Activated CD4-positive, alpha-beta T cell treated with anti-CD3 and anti-CD28 coated beads for 24 hours (primary cell): ENCODE results near the gene C10orf71.

Experiments
- DNase-seq, 2 donors: peaks; one replicate each; pipeline ENCODE4 v3.0.0-alpha.2; 2020; ENCODE audit warnings: low read depth in 2 of 2

Gene C10orf71

DNA sequence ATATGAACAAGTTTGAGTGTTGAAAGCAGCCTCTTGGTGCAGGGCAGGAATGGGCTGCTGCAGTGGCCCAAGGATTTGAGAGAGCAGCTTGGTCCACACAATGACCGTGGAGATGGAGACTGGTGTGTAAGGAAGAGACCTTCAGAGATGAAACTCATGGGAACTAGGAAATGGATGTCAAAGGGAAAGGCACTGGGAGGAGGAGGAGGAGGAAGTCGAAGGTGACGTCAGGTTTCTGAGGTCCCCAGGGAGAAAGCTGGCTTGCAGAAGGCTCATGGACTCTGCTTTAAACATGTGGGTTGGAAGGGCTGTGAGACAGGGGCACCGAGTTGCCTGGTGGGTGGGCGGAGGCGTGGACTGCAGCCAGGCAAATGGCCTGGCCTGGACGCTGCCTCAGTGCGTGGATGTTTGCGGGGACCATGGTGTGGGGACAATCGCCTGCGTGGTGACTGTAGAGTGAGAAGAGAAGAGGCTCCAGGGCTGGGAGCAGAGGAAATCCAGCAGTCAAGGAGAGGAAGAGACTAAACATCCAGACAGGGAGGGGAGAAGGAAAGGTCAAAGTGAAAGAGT is 14.6 kb downstream of the C10orf71 start:
- no peak for DNase-seq

DNA sequence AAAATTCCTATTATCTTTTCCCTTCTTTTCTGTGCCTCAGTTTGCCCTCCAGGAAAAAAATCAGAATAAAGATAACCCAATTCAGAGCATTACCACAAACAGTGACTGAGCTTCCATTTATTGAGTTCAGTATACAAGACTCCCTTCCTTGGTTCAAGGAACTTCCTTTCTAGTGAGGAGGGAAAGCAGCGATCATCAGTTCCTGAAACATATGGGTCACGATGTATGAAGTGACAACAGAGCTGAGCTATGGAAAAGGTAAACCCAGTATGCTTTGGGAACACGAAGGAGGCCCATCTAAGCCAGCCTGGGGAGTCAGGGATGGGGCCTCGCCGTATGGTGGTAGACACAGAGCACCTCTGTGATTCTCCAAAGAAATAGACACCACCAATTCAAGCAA is 15.8 kb downstream of the C10orf71 start:
- DNase-seq, result no peak

- DNase-seq, result no peak
These were observed 19.1 kb downstream of the C10orf71 start for GRCh38 chr10:49318028-49318427.

- DNase-seq, result no peak
These were observed 19.8 kb downstream of the C10orf71 start for GRCh38 chr10:49318755-49319154.

GRCh38 chr10:49319206-49319605 is 20.2 kb downstream of the C10orf71 start:
- DNase-seq, result no peak

- DNase-seq, result no peak
These were observed 21.2 kb downstream of the C10orf71 start for GRCh38 chr10:49320191-49320590.

DNA sequence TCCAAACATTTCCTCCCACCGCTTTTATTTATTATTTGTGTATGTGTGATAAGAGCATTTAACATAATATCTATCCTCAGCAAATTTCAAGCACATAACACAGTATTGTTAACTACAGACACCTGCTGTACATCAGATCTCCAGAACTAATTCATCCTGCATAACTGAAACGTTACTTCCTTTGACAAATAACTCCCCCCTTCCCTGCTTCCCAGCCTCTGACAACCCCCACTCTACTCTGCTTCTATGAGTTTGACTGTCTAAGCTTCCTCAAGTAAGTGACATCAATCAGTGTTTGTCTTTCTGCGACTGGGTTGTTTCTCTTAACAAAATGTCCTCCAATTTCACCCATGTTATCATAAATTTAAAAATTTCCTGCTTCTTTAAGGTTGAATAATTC is 22.1 kb downstream of the C10orf71 start:
- DNase-seq, result no peak

DNA sequence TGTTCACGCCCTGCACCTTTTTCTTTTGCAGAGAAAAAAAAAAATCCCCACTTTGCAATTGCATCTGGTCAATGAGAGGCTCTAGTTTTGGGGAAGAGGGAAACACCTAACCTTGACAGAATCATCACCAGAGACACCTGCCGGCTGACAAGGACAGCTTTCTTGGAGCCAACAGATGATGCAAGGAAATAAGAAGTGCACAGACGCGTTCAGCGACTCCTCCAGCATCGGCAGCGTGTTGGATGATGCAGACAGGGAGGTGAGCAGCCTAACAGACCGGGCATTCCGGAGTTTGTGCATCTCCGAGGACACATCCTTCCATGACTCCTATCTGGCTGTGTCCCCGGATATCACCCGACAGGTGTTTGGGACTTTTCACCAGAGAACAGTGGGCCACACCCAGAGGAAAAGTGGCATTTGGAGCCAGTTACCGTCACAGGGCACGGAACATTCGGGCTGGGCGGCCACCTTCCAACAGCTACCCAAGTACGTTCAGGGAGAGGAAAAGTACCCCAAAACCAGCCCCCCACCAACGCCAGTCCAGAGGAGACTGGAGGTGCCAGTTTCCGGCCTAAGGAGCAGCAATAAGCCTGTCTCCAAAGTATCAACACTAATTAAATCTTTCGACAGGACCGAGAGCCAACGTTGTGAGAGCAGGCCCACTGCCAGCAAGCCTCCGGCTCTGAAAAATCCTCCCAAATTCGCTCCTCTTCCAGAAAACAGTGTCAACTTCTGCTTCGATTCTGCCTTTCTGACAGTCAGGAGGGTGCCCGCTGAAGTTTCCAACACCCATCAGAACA is 23.6 kb downstream of the C10orf71 start:
- DNase-seq, result no peak

DNA sequence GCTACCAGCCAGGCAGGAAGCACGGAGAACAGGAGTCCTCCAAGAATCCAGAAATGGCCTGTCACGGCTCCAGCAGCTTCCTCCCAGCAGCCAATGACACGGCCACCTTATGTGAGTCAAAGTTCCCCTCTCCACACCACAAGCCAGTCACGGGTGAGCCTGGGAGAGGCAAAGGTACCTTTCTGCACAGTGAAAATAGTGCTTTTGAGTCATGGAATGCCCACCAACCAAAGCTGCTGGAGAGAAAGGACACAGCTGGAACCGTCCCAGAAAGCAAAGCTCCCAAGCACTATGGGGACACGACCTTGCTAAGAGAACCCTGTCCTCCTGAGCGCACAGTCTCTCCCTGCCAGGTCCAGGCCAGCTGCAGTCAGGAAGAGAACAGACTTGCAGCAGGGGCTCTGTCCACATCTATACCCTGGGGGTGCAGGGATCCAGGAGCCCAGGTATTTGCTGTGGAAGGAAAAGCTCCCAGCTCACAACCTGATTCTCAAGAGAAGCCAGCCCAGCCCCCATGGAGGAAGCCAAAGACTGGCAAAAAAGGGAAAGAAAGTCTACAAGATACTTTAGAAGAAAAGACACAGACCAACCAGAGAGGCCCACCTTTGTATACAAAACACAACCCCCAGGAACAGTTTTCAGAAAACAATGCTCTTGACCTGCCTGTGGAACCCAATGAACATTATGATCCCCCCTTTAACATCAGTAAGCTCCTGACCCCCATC is 24.4 kb downstream of the C10orf71 start:
- DNase-seq, result no peak

- DNase-seq, result no peak
These were observed 24.9 kb downstream of the C10orf71 start for GRCh38 chr10:49323896-49324270.

- no peak for DNase-seq
These were observed 25.7 kb downstream of the C10orf71 start for GRCh38 chr10:49324711-49325110.

DNA sequence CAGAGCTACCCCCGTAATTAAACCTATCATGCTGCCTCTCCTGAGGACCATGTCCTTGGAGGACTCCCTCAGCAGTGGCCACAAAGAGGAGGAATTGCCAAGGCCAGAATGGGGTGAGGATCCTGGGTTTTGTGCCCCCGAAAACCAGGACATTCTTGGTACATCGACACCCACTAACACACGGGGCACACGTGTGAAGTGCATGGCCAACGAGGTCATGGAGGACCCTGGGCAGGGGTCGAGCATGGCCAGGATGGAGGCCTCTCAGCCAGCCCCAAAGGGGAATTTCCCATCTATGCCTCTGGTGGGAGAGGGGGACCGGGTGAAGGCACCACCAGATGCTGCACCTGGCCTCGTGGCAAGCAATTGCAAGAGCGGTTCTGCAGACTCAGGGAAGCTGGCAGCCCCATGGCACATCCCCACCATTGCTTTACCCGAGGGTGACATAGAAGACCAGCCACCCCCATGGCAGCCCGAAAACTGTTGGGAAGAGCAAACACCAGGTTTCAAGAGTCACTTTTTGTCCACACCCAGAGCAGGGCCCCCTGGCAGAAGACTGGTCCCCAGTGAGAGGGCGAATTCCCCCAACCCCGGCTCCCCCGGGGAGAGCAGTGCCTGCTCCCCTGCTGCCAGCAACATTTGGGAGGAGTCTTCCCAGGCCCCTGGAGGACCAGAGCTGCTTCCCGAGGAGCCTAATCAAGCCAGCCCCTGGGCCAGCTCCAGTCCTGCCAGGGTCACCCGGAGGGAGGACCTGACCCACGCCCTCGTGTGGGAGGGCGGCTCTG is 26.4 kb downstream of the C10orf71 start:
- no peak for DNase-seq

GRCh38 chr10:49325916-49326783 is 27.2 kb downstream of the C10orf71 start:
- no peak for DNase-seq

GRCh38 chr10:49327036-49327813 is 28.3 kb downstream of the C10orf71 start:
- DNase-seq, result no peak

DNA sequence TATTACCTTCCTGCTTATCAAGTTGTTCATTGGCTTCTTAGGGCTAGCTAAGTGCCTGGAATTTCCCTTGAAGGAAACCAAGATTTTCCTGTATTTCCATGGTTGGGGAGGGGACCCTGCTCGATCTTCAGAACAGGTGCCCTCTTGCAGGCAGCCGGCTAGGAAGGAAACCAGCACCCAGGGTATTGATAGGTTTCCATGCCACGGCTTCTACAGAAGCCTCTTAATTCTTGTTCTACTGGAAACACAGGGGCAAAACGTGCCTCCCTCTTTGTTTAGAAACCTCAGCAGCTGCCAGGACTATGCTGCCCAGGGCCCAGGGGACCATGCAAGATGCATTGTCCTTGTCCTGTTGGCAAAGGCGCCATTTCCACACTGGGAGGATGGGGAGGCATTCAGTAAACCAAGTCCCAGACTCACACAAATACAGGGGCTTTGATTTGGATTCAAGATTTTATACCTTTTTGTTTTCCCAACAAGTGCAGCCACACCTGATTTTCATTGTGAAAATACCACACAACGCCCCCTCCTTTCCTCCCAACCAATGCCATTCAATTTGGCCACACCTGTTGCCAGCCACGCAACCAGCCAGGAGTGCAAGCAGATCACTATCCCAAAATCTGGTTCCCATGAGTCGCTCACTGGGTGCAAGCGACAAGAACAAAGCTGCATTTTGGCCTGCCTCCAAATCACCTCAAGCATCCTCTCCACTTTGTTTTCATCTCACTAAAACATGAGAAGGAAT is 29.6 kb downstream of the C10orf71 start:
- DNase-seq, result no peak

DNA sequence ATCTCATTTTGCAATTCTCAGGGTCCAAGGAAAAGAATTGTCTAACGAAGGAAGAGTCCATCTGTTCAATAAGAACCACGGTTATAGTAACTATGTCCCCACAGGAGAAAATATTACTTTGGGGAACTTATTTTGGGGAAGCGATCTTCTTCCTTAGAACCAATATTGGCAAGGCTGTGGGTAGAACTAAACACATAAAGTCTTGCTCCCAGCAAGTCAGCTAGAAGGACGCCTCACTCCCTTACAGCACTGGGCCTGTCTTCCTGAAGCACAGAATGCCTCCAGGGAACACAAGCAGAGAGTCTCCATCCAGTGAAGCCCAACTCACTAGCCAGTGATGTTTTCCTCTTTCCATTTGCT is 30.2 kb downstream of the C10orf71 start:
- DNase-seq, result no peak

DNA sequence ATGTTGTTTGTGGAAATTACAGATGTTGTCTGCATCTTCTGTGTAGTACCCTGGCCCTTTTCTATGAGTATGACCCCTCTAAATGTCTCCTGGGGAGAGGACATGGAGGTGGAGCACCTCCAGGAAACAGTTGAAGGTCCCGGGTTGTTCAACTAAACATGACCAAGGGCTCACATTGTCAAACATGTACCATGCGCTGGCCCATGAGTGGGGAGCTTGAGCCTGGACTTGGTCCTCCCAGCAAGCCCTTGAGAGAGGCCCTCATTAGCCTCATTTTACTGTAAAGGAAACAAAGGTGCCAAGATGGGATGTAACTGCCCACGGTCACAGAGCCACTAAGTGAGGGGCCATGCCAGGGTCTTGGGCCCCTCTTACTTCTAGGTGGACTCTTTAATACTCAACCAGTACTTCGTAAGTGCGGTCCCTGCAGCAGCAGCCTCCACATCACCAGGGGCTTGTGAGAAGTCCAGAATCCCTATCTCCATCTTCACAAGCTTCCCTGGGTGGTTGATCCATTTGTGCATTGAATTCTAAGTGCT is 31.2 kb downstream of the C10orf71 start:
- DNase-seq, result no peak

DNA sequence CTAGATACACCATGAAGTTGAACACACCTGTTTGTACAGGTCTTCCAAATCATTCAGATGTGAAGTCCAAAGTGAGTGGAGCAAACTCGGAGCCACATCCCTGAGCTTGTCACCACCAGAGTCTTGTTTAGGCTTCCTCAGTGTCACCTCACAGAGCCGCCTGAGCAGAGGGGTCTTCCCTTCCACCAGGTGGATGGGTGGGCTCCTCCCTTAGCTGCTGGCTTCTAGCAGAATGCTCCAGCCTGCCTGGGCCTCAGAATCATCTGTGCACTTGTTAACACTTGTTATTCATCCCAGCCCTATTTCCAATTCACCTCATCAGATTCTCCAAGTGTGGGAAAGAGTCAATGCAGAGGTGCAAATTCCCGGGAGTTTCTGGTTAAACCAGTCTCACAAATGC is 32.5 kb downstream of the C10orf71 start:
- no peak for DNase-seq

GRCh38 chr10:49332333-49332732 is 33.4 kb downstream of the C10orf71 start:
- no peak for DNase-seq

GRCh38 chr10:49332768-49333167 is 33.8 kb downstream of the C10orf71 start:
- DNase-seq, result no peak
